ENCODE measurements around the gene CACNB1.
"Not testable (repeated sequence)": the region's sequence is repeated elsewhere in the genome, so short reads cannot be mapped to it uniquely, and the experiment has no call there.

CACNB1 gene

GRCh38 chr17:39134878-39135277 is 62.6 kb downstream of the CACNB1 start:
- H3K36me3 Mint-ChIP-seq, result no peaks in the 10 kb centered on the region
- DNase-seq (no peak), ATAC-seq (replicated peaks) (no peak)
- no peaks in the 10 kb centered on the region for H3K4me1 Mint-ChIP-seq
- H3K27me3 Mint-ChIP-seq, result peaks cover 5 to 6% of the 10 kb centered on the region in 2 donors
- no peaks in the 10 kb centered on the region for H3K9me3 Mint-ChIP-seq
- H3K27ac Mint-ChIP-seq, result no peak overlapping the region
- H3K4me3 Mint-ChIP-seq, result no peak overlapping the region

- Mint-ChIP-seq H3K27me3 (peaks cover 5 to 6% of the 10 kb centered on the region in 2 donors), H3K36me3 (no peaks in the 10 kb centered on the region), H3K4me3 (no peak overlapping the region), H3K9me3 (no peaks in the 10 kb centered on the region), H3K27ac (no peak overlapping the region), H3K4me1 (no peaks in the 10 kb centered on the region)
- no peak for ATAC-seq (replicated peaks)
- no peak for DNase-seq
These were observed 65.3 kb downstream of the CACNB1 start for GRCh38 chr17:39132192-39132610.

GRCh38 chr17:39131616-39132015 is 65.9 kb downstream of the CACNB1 start:
- peaks cover 5 to 6% of the 10 kb centered on the region in 2 donors for H3K27me3 Mint-ChIP-seq
- H3K9me3 Mint-ChIP-seq, result no peaks in the 10 kb centered on the region
- ATAC-seq (replicated peaks) (no peak), DNase-seq (no peak)
- no peaks in the 10 kb centered on the region for H3K4me1 Mint-ChIP-seq
- no peak overlapping the region for H3K4me3 Mint-ChIP-seq
- H3K27ac Mint-ChIP-seq, result no peak overlapping the region
- H3K36me3 Mint-ChIP-seq, result no peaks in the 10 kb centered on the region

GRCh38 chr17:39130205-39130604 is 67.3 kb downstream of the CACNB1 start:
- no peak overlapping the region for H3K4me3 Mint-ChIP-seq
- H3K36me3 Mint-ChIP-seq, result no peaks in the 10 kb centered on the region
- no peaks in the 10 kb centered on the region for H3K9me3 Mint-ChIP-seq
- ATAC-seq (replicated peaks) (no peak), DNase-seq (no peak)
- no peaks in the 10 kb centered on the region for H3K4me1 Mint-ChIP-seq
- no peak overlapping the region for H3K27ac Mint-ChIP-seq
- H3K27me3 Mint-ChIP-seq, result peaks cover 5 to 6% of the 10 kb centered on the region in 2 donors

GRCh38 chr17:39129544-39129943 is 67.9 kb downstream of the CACNB1 start:
- H3K36me3 Mint-ChIP-seq; H3K4me3 Mint-ChIP-seq; DNase-seq; H3K9me3 Mint-ChIP-seq; ATAC-seq (replicated peaks); H3K4me1 Mint-ChIP-seq; H3K27me3 Mint-ChIP-seq; H3K27ac Mint-ChIP-seq: not testable (repeated sequence)

GRCh38 chr17:39126436-39126835 is 71.0 kb downstream of the CACNB1 start:
- Mint-ChIP-seq H3K36me3 (no peaks in the 10 kb centered on the region), H3K27ac (no peak overlapping the region), H3K9me3 (no peaks in the 10 kb centered on the region), H3K4me3 (no peak overlapping the region), H3K4me1 (peaks cover 0 to 1% of the 10 kb centered on the region in 2 donors), H3K27me3 (no peaks in the 10 kb centered on the region)
- no peak for ATAC-seq (replicated peaks)
- DNase-seq, result no peak

- Mint-ChIP-seq H3K36me3 (no peaks in the 10 kb centered on the region), H3K27me3 (no peaks in the 10 kb centered on the region), H3K27ac (no peak overlapping the region), H3K4me1 (peaks cover 0 to 1% of the 10 kb centered on the region in 2 donors), H3K4me3 (no peak overlapping the region), H3K9me3 (no peaks in the 10 kb centered on the region)
- DNase-seq, result no peak
- no peak for ATAC-seq (replicated peaks)
These were observed 72.2 kb downstream of the CACNB1 start for GRCh38 chr17:39125143-39125875.

- no peak for DNase-seq
- Mint-ChIP-seq H3K4me3 (no peak overlapping the region), H3K9me3 (peaks cover under 1 to 1% of the 10 kb centered on the region in 2 donors), H3K4me1 (peaks cover 7 to 14% of the 10 kb centered on the region in 2 donors), H3K36me3 (peaks cover 0 to under 1% of the 10 kb centered on the region in 2 donors), H3K27ac (no peak overlapping the region), H3K27me3 (no peaks in the 10 kb centered on the region)
- no peak for ATAC-seq (replicated peaks)
These were observed 73.8 kb downstream of the CACNB1 start for GRCh38 chr17:39123627-39124026.

Measured in stimulated activated naive B cell treated with anti-CD40 and anti-IgM and Interleukin-4, amounts not matched to agents 10 μg/mL and 1 μg/mL and 100 μg/mL, for 72 hours (primary cell).